Measurements from ENCODE around the gene ARHGAP23.
"Not testable (repeated sequence)": the region's sequence is repeated elsewhere in the genome, so short reads cannot be mapped to it uniquely, and the experiment has no call there.

ARHGAP23 gene

GRCh38 chr17:38491346-38492066 is 63.2 kb downstream of the ARHGAP23 start:
- DNase-seq, result not testable (repeated sequence)

- peak; percentile 86 for DNase-seq
Measured at GRCh38 chr17:38492067-38493040, 64.1 kb downstream of the ARHGAP23 start.

- DNase-seq, result not testable (repeated sequence)
Measured at GRCh38 chr17:38494152-38494551, 65.9 kb downstream of the ARHGAP23 start.

- DNase-seq, result not testable (repeated sequence)
Measured at GRCh38 chr17:38497656-38498055, 69.4 kb downstream of the ARHGAP23 start.

- DNase-seq, result no peak
Measured at GRCh38 chr17:38498353-38498752, 70.1 kb downstream of the ARHGAP23 start.

GRCh38 chr17:38499230-38499629 is 71.0 kb downstream of the ARHGAP23 start:
- not testable (repeated sequence) for DNase-seq

- DNase-seq, result not testable (repeated sequence)
Measured at GRCh38 chr17:38501718-38502117, 73.5 kb downstream of the ARHGAP23 start.

GRCh38 chr17:38503286-38503913 is 75.1 kb downstream of the ARHGAP23 start:
- DNase-seq, result not testable (repeated sequence)

- DNase-seq, result no peak
Measured at GRCh38 chr17:38504216-38504615, 76.0 kb downstream of the ARHGAP23 start.

- DNase-seq, result no peak
Measured at GRCh38 chr17:38507436-38507835, 79.2 kb downstream of the ARHGAP23 start.

GRCh38 chr17:38507921-38508569 is 79.8 kb downstream of the ARHGAP23 start:
- DNase-seq, result no peak

GRCh38 chr17:38508570-38508950 is 80.3 kb downstream of the ARHGAP23 start:
- no peak for DNase-seq

- peak; percentile 69 for DNase-seq
Measured at GRCh38 chr17:38508954-38509771, 80.9 kb downstream of the ARHGAP23 start.

GRCh38 chr17:38509772-38510420 is 81.6 kb downstream of the ARHGAP23 start:
- no peak for DNase-seq

GRCh38 chr17:38510421-38511149 is 82.3 kb downstream of the ARHGAP23 start:
- DNase-seq, result no peak

- DNase-seq, result no peak
Measured at GRCh38 chr17:38511150-38512108, 83.2 kb downstream of the ARHGAP23 start.

- DNase-seq, result no peak
Measured at GRCh38 chr17:38512473-38513058, 84.3 kb downstream of the ARHGAP23 start.

GRCh38 chr17:38526526-38526925 is 98.3 kb downstream of the ARHGAP23 start:
- not testable (repeated sequence) for DNase-seq

GRCh38 chr17:38528141-38528540 is 99.9 kb downstream of the ARHGAP23 start:
- not testable (repeated sequence) for DNase-seq
